ENCODE data around the gene PUM1. TPM values are rescaled to one million over a fixed set of nuclear protein-coding genes. Genes with fewer than 3 reads are reported as not detected.

The PUM1 gene
- total RNA-seq, 1 donor from 2014 or later = 185 TPM

DNA sequence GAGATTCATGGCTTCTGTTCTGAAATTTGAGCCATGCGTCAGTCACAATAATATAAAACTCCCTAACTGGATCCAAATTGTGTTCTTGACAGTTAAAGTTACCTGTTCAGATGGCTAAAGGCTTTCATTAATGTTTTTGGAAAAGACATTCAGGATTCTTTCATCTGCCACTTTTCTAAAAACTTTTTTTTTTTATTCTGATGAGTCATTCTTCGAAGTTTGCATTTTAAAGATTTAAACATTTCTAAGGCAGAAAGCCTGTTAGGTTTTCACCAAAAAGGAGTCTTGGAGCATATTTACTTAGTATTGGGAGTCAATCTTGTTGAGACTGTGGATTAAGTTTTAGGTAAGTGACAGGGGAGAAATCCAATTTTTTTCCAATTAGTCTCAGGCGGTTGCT, 138.1 kb downstream of the PUM1 start:
- no peaks in the 10 kb centered on the region for H3K9me3 Mint-ChIP-seq

DNA sequence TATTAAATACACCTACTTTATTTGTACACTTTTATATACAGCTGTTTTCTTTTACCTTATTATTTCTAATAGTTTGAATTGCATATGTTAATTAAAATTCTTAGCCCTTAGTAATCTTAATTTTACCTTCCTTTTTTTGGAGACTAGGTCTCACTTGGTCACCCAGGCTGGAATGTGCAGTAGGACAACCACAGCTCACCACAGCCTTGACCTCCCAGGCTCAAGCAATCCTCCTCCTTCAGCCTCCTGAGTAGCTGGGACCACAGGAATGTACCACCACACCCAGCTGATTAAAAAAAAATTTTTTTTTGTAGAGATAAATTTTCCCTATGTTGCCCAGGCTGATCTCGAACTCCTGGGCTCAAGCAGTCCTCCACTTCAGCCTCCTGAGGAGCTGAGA, 141.9 kb downstream of the PUM1 start:
- H3K4me3 Mint-ChIP-seq = no peak overlapping the region
- H3K4me1 Mint-ChIP-seq (ENCODE audit: unreplicated experiment) = peaks cover 15% of the 10 kb centered on the region
- H3K27me3 Mint-ChIP-seq = no peaks in the 10 kb centered on the region
- TF ChIP-seq, protein P1, sequence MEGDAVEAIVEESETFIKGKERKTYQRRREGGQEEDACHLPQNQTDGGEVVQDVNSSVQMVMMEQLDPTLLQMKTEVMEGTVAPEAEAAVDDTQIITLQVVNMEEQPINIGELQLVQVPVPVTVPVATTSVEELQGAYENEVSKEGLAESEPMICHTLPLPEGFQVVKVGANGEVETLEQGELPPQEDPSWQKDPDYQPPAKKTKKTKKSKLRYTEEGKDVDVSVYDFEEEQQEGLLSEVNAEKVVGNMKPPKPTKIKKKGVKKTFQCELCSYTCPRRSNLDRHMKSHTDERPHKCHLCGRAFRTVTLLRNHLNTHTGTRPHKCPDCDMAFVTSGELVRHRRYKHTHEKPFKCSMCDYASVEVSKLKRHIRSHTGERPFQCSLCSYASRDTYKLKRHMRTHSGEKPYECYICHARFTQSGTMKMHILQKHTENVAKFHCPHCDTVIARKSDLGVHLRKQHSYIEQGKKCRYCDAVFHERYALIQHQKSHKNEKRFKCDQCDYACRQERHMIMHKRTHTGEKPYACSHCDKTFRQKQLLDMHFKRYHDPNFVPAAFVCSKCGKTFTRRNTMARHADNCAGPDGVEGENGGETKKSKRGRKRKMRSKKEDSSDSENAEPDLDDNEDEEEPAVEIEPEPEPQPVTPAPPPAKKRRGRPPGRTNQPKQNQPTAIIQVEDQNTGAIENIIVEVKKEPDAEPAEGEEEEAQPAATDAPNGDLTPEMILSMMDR (conservative IDR thresholded peaks at IDR 0.05) = no peak
- H3K36me3 Mint-ChIP-seq = no peaks in the 10 kb centered on the region
- no peak for DNase-seq (ENCODE audit: extremely low spot score, unreplicated experiment)
- H3K9me3 Mint-ChIP-seq = no peaks in the 10 kb centered on the region
- no peak overlapping the region for H3K27ac Mint-ChIP-seq

More for the DNA sequence above, 138.1 kb downstream of the PUM1 start:
- DNase-seq (ENCODE audit: extremely low spot score, unreplicated experiment) = no peak
- Mint-ChIP-seq H3K4me3 (no peak overlapping the region), H3K27me3 (no peaks in the 10 kb centered on the region), H3K27ac (no peak overlapping the region), H3K36me3 (peaks cover 3% of the 10 kb centered on the region), H3K4me1 (ENCODE audit: unreplicated experiment) (peaks cover 27% of the 10 kb centered on the region)
- TF ChIP-seq, protein P1 (conservative IDR thresholded peaks at IDR 0.05) = no peak

DNA sequence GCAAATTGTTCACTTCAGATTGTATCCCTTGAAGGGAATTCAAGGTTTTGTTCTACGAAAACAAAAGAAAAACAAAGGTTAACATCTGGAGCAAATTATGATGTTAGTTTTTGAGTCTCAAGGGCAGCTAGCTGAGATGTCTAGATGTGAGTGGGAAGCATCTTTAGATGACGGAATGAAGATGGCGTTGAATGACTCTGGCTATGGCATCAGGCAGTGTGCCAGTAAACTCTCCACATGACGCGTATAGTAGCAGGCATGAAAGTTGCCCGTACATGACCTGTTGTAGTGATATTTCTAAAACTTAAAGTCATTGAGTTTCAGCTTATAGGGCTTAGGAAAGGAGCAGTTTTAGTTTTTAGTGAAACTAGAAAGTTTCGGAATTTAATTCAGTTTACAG, 144.7 kb downstream of the PUM1 start:
- Mint-ChIP-seq H3K4me1 (ENCODE audit: unreplicated experiment) (peaks cover 21% of the 10 kb centered on the region), H3K27ac (no peak overlapping the region), H3K9me3 (no peaks in the 10 kb centered on the region), H3K36me3 (no peaks in the 10 kb centered on the region), H3K4me3 (no peak overlapping the region), H3K27me3 (no peaks in the 10 kb centered on the region)
- no peak for DNase-seq (ENCODE audit: extremely low spot score, unreplicated experiment)
- TF ChIP-seq, protein P1 (conservative IDR thresholded peaks at IDR 0.05) = no peak

DNA sequence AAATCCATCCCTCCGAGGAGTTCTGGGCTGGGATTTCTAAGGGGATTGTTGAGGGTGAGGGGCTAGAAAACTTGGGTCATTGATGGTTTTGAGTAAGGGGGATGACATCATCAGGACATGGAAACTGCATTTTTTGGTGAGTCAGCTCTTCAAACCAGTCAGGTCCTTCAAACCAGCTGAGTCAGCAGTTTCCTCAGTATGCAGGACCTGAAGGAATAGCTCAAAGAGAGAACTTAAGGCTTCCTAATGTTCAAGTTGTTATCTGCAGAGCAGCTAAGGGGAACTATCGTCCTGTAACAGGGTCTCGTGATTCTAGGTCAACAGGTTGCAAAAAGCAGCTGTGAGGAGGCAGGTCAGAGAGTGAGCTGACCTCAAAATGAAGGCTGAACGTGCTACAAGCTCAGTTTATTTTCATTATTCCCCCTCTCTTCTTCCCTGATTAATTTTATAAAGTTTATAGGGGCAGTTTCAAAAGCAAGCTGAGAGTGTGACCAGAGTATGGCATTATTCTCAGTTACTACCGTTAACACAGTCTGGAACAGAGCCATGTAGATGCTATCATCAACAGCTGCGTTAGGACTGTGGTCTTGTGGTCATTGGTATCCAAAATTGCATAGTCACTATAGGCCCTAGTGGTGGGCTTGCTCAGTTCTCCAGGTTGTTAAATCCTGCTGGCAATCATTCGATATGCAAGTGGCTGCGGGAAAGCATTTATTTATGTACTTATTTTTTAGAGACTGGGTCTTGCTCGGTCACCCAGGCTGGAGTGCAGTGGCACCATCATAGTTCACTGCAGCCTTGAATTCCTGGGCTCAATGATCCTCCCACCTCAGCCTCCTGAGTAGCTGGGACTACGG, 146.3 kb downstream of the PUM1 start:
- Mint-ChIP-seq H3K4me3 (peak overlapping the region; percentile 52), H3K27me3 (no peaks in the 10 kb centered on the region), H3K27ac (peak overlapping the region; percentile 86), H3K9me3 (no peaks in the 10 kb centered on the region), H3K36me3 (no peaks in the 10 kb centered on the region), H3K4me1 (ENCODE audit: unreplicated experiment) (peaks cover 21% of the 10 kb centered on the region)
- TF ChIP-seq, protein P1 (conservative IDR thresholded peaks at IDR 0.05) = peak; percentile 18
- peak; percentile 29 for DNase-seq (ENCODE audit: extremely low spot score, unreplicated experiment)

DNA sequence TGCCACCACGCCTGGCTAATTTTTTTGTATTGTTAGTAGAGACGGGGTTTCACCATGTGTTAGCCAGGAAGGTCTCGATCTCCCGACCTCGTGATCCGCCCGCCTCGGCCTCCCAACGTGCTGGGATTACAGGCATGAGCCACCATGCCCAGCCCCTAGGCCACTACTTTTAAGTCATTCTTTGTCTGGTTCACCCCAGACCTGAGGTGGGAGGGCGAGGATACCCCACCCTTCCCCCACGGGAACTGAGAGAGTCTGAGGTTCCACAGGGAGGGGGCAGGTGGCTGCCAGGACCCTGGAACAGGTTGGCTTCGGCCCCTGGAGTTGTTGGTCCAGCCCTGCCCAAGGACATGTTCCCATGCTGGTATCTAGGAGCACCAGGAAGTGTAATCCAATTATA, 149.2 kb downstream of the PUM1 start:
- TF ChIP-seq, protein P1 (conservative IDR thresholded peaks at IDR 0.05) = no peak
- Mint-ChIP-seq H3K4me1 (ENCODE audit: unreplicated experiment) (peaks cover 21% of the 10 kb centered on the region), H3K9me3 (no peaks in the 10 kb centered on the region), H3K27ac (no peak overlapping the region), H3K36me3 (no peaks in the 10 kb centered on the region), H3K27me3 (no peaks in the 10 kb centered on the region), H3K4me3 (no peak overlapping the region)
- DNase-seq (ENCODE audit: extremely low spot score, unreplicated experiment) = no peak
